ENCODE measurements around the gene THSD7B. TPM values are rescaled to one million over a fixed set of nuclear protein-coding genes. Genes with fewer than 3 reads are reported as not detected.

Gene THSD7B
- total RNA-seq, 1 donor from 2014 or later = 2.1 TPM

- H3K27me3 ChIP-seq (ENCODE audit: control insufficient read depth in 3 of 3, insufficient read depth in 3 of 3, low read length in 3 of 3) = no peaks in the 10 kb centered on the region
- no peaks in the 10 kb centered on the region for H3K4me1 ChIP-seq (ENCODE audit: control insufficient read depth in 3 of 3, insufficient read depth in 3 of 3, low read length in 3 of 3)
- no peak overlapping the region for H3K27ac ChIP-seq (ENCODE audit: low read depth, low read length)
- no peak overlapping the region for H3K9ac ChIP-seq (ENCODE audit: low read depth in 1 of 3, low read length in 3 of 3)
- no peak overlapping the region for H3K4me3 ChIP-seq (ENCODE audit: low read length in 3 of 3)
- no peaks in the 10 kb centered on the region for H3K9me3 ChIP-seq (ENCODE audit: control insufficient read depth in 3 of 3, low read length in 3 of 3)
- no peaks in the 10 kb centered on the region for H3K36me3 ChIP-seq (ENCODE audit: control insufficient read depth in 3 of 3, insufficient read depth in 3 of 3, low read length in 3 of 3)
These were observed 573.7 kb downstream of the THSD7B start for GRCh38 chr2:137339051-137339450.

- Histone ChIP-seq H3K36me3 (ENCODE audit: control insufficient read depth in 3 of 3, insufficient read depth in 3 of 3, low read length in 3 of 3) (no peaks in the 10 kb centered on the region), H3K27ac (ENCODE audit: low read depth, low read length) (no peak overlapping the region), H3K4me3 (ENCODE audit: low read length in 3 of 3) (no peak overlapping the region), H3K27me3 (ENCODE audit: control insufficient read depth in 3 of 3, insufficient read depth in 3 of 3, low read length in 3 of 3) (no peaks in the 10 kb centered on the region), H3K9ac (ENCODE audit: low read depth in 1 of 3, low read length in 3 of 3) (no peak overlapping the region), H3K4me1 (ENCODE audit: control insufficient read depth in 3 of 3, insufficient read depth in 3 of 3, low read length in 3 of 3) (no peaks in the 10 kb centered on the region), H3K9me3 (ENCODE audit: control insufficient read depth in 3 of 3, low read length in 3 of 3) (no peaks in the 10 kb centered on the region)
These were observed 580.6 kb downstream of the THSD7B start for GRCh38 chr2:137345994-137346393.

GRCh38 chr2:137348301-137348700 lies 583.0 kb downstream of the THSD7B start:
- Histone ChIP-seq H3K36me3 (ENCODE audit: control insufficient read depth in 3 of 3, insufficient read depth in 3 of 3, low read length in 3 of 3) (no peaks in the 10 kb centered on the region), H3K9me3 (ENCODE audit: control insufficient read depth in 3 of 3, low read length in 3 of 3) (no peaks in the 10 kb centered on the region), H3K4me3 (ENCODE audit: low read length in 3 of 3) (no peak overlapping the region), H3K27ac (ENCODE audit: low read depth, low read length) (no peak overlapping the region), H3K9ac (ENCODE audit: low read depth in 1 of 3, low read length in 3 of 3) (no peak overlapping the region), H3K4me1 (ENCODE audit: control insufficient read depth in 3 of 3, insufficient read depth in 3 of 3, low read length in 3 of 3) (no peaks in the 10 kb centered on the region), H3K27me3 (ENCODE audit: control insufficient read depth in 3 of 3, insufficient read depth in 3 of 3, low read length in 3 of 3) (no peaks in the 10 kb centered on the region)

- Histone ChIP-seq H3K27ac (ENCODE audit: low read depth, low read length) (no peak overlapping the region), H3K4me3 (ENCODE audit: low read length in 3 of 3) (no peak overlapping the region), H3K9ac (ENCODE audit: low read depth in 1 of 3, low read length in 3 of 3) (no peak overlapping the region), H3K27me3 (ENCODE audit: control insufficient read depth in 3 of 3, insufficient read depth in 3 of 3, low read length in 3 of 3) (no peaks in the 10 kb centered on the region), H3K4me1 (ENCODE audit: control insufficient read depth in 3 of 3, insufficient read depth in 3 of 3, low read length in 3 of 3) (no peaks in the 10 kb centered on the region), H3K36me3 (ENCODE audit: control insufficient read depth in 3 of 3, insufficient read depth in 3 of 3, low read length in 3 of 3) (no peaks in the 10 kb centered on the region), H3K9me3 (ENCODE audit: control insufficient read depth in 3 of 3, low read length in 3 of 3) (peaks cover 0 to 3% (median 0%) of the 10 kb centered on the region in 3 donors)
These were observed 592.3 kb downstream of the THSD7B start for GRCh38 chr2:137357634-137358033.

GRCh38 chr2:137367361-137367760 lies 602.0 kb downstream of the THSD7B start:
- H3K36me3 ChIP-seq (ENCODE audit: control insufficient read depth in 3 of 3, insufficient read depth in 3 of 3, low read length in 3 of 3) = no peaks in the 10 kb centered on the region
- no peaks in the 10 kb centered on the region for H3K9me3 ChIP-seq (ENCODE audit: control insufficient read depth in 3 of 3, low read length in 3 of 3)
- no peak overlapping the region for H3K9ac ChIP-seq (ENCODE audit: low read depth in 1 of 3, low read length in 3 of 3)
- H3K27ac ChIP-seq (ENCODE audit: low read depth, low read length) = no peak overlapping the region
- H3K4me3 ChIP-seq (ENCODE audit: low read length in 3 of 3) = no peak overlapping the region
- H3K27me3 ChIP-seq (ENCODE audit: control insufficient read depth in 3 of 3, insufficient read depth in 3 of 3, low read length in 3 of 3) = no peaks in the 10 kb centered on the region
- H3K4me1 ChIP-seq (ENCODE audit: control insufficient read depth in 3 of 3, insufficient read depth in 3 of 3, low read length in 3 of 3) = no peaks in the 10 kb centered on the region

- Histone ChIP-seq H3K4me3 (ENCODE audit: low read length in 3 of 3) (no peak overlapping the region), H3K9ac (ENCODE audit: low read depth in 1 of 3, low read length in 3 of 3) (no peak overlapping the region), H3K36me3 (ENCODE audit: control insufficient read depth in 3 of 3, insufficient read depth in 3 of 3, low read length in 3 of 3) (no peaks in the 10 kb centered on the region), H3K4me1 (ENCODE audit: control insufficient read depth in 3 of 3, insufficient read depth in 3 of 3, low read length in 3 of 3) (no peaks in the 10 kb centered on the region), H3K9me3 (ENCODE audit: control insufficient read depth in 3 of 3, low read length in 3 of 3) (no peaks in the 10 kb centered on the region), H3K27me3 (ENCODE audit: control insufficient read depth in 3 of 3, insufficient read depth in 3 of 3, low read length in 3 of 3) (no peaks in the 10 kb centered on the region), H3K27ac (ENCODE audit: low read depth, low read length) (no peak overlapping the region)
These were observed 603.8 kb downstream of the THSD7B start for GRCh38 chr2:137369106-137369505.

- Histone ChIP-seq H3K4me1 (ENCODE audit: control insufficient read depth in 3 of 3, insufficient read depth in 3 of 3, low read length in 3 of 3) (no peaks in the 10 kb centered on the region), H3K27ac (ENCODE audit: low read depth, low read length) (no peak overlapping the region), H3K27me3 (ENCODE audit: control insufficient read depth in 3 of 3, insufficient read depth in 3 of 3, low read length in 3 of 3) (no peaks in the 10 kb centered on the region), H3K9ac (ENCODE audit: low read depth in 1 of 3, low read length in 3 of 3) (no peak overlapping the region), H3K36me3 (ENCODE audit: control insufficient read depth in 3 of 3, insufficient read depth in 3 of 3, low read length in 3 of 3) (no peaks in the 10 kb centered on the region), H3K4me3 (ENCODE audit: low read length in 3 of 3) (no peak overlapping the region), H3K9me3 (ENCODE audit: control insufficient read depth in 3 of 3, low read length in 3 of 3) (peaks cover 0 to 2% (median 0%) of the 10 kb centered on the region in 3 donors)
These were observed 613.8 kb downstream of the THSD7B start for GRCh38 chr2:137379186-137379585.

- H3K4me3 ChIP-seq (ENCODE audit: low read length in 3 of 3) = no peak overlapping the region
- H3K27ac ChIP-seq (ENCODE audit: low read depth, low read length) = no peak overlapping the region
- no peaks in the 10 kb centered on the region for H3K27me3 ChIP-seq (ENCODE audit: control insufficient read depth in 3 of 3, insufficient read depth in 3 of 3, low read length in 3 of 3)
- H3K9me3 ChIP-seq (ENCODE audit: control insufficient read depth in 3 of 3, low read length in 3 of 3) = peaks cover 0 to 2% (median 0%) of the 10 kb centered on the region in 3 donors
- no peaks in the 10 kb centered on the region for H3K4me1 ChIP-seq (ENCODE audit: control insufficient read depth in 3 of 3, insufficient read depth in 3 of 3, low read length in 3 of 3)
- H3K9ac ChIP-seq (ENCODE audit: low read depth in 1 of 3, low read length in 3 of 3) = no peak overlapping the region
- H3K36me3 ChIP-seq (ENCODE audit: control insufficient read depth in 3 of 3, insufficient read depth in 3 of 3, low read length in 3 of 3) = no peaks in the 10 kb centered on the region
These were observed 615.3 kb downstream of the THSD7B start for GRCh38 chr2:137380610-137381009.

GRCh38 chr2:137381731-137382130 lies 616.4 kb downstream of the THSD7B start:
- Histone ChIP-seq H3K9ac (ENCODE audit: low read depth in 1 of 3, low read length in 3 of 3) (no peak overlapping the region), H3K4me3 (ENCODE audit: low read length in 3 of 3) (no peak overlapping the region), H3K4me1 (ENCODE audit: control insufficient read depth in 3 of 3, insufficient read depth in 3 of 3, low read length in 3 of 3) (no peaks in the 10 kb centered on the region), H3K27ac (ENCODE audit: low read depth, low read length) (no peak overlapping the region), H3K9me3 (ENCODE audit: control insufficient read depth in 3 of 3, low read length in 3 of 3) (peaks cover 0 to 2% (median 0%) of the 10 kb centered on the region in 3 donors), H3K36me3 (ENCODE audit: control insufficient read depth in 3 of 3, insufficient read depth in 3 of 3, low read length in 3 of 3) (no peaks in the 10 kb centered on the region), H3K27me3 (ENCODE audit: control insufficient read depth in 3 of 3, insufficient read depth in 3 of 3, low read length in 3 of 3) (no peaks in the 10 kb centered on the region)

GRCh38 chr2:137383391-137383790 lies 618.0 kb downstream of the THSD7B start:
- Histone ChIP-seq H3K36me3 (ENCODE audit: control insufficient read depth in 3 of 3, insufficient read depth in 3 of 3, low read length in 3 of 3) (no peaks in the 10 kb centered on the region), H3K4me3 (ENCODE audit: low read length in 3 of 3) (no peak overlapping the region), H3K4me1 (ENCODE audit: control insufficient read depth in 3 of 3, insufficient read depth in 3 of 3, low read length in 3 of 3) (no peaks in the 10 kb centered on the region), H3K27ac (ENCODE audit: low read depth, low read length) (no peak overlapping the region), H3K27me3 (ENCODE audit: control insufficient read depth in 3 of 3, insufficient read depth in 3 of 3, low read length in 3 of 3) (no peaks in the 10 kb centered on the region), H3K9ac (ENCODE audit: low read depth in 1 of 3, low read length in 3 of 3) (no peak overlapping the region), H3K9me3 (ENCODE audit: control insufficient read depth in 3 of 3, low read length in 3 of 3) (peaks cover 0 to 2% (median 0%) of the 10 kb centered on the region in 3 donors)

- Histone ChIP-seq H3K27me3 (ENCODE audit: control insufficient read depth in 3 of 3, insufficient read depth in 3 of 3, low read length in 3 of 3) (no peaks in the 10 kb centered on the region), H3K4me1 (ENCODE audit: control insufficient read depth in 3 of 3, insufficient read depth in 3 of 3, low read length in 3 of 3) (no peaks in the 10 kb centered on the region), H3K27ac (ENCODE audit: low read depth, low read length) (no peak overlapping the region), H3K36me3 (ENCODE audit: control insufficient read depth in 3 of 3, insufficient read depth in 3 of 3, low read length in 3 of 3) (no peaks in the 10 kb centered on the region), H3K4me3 (ENCODE audit: low read length in 3 of 3) (no peak overlapping the region), H3K9ac (ENCODE audit: low read depth in 1 of 3, low read length in 3 of 3) (no peak overlapping the region), H3K9me3 (ENCODE audit: control insufficient read depth in 3 of 3, low read length in 3 of 3) (peaks cover 0 to 2% (median 0%) of the 10 kb centered on the region in 3 donors)
These were observed 621.7 kb downstream of the THSD7B start for GRCh38 chr2:137387044-137387443.
